SK-N-SH (cell line): ENCODE measurements around the gene TTC3.

Source experiments
- CHD2 ChIP-seq: fragments of 150-350 bp; IDR thresholded peaks from 2 replicates; pipeline ENCODE4 v1.6.1; 2018; ENCODE audit warnings: low read length; ENCODE audit not compliant: partially characterized antibody
- EZH2phosphoT487 ChIP-seq: fragments of 200-600 bp; sonication (generic); IDR thresholded peaks from 2 replicates; pipeline ENCODE4 v1.6.1; 2017; ENCODE audit warnings: low read depth, mixed run types, mild to moderate bottlenecking, antibody characterized with exemption, moderate library complexity, borderline replicate concordance
- FOXM1 ChIP-seq: IDR thresholded peaks from 2 replicates; pipeline ENCODE4 v1.4.0; 2012; ENCODE audit warnings: low read depth, mild to moderate bottlenecking
- GATA2 ChIP-seq: sonication (generic); formaldehyde crosslinking; IDR thresholded peaks from 2 replicates; pipeline ENCODE4 v1.5.0; 2020; ENCODE audit warnings: mild to moderate bottlenecking, missing genetic modification reagents
- JUND ChIP-seq: IDR thresholded peaks from 2 replicates; pipeline ENCODE4 v1.4.0; 2012
- NFIC ChIP-seq: IDR thresholded peaks from 2 replicates; pipeline ENCODE4 v1.4.0; 2012; ENCODE audit warnings: borderline replicate concordance
- RAD21 ChIP-seq: IDR thresholded peaks from 2 replicates; pipeline ENCODE4 v1.6.1; 2012; ENCODE audit warnings: mild to moderate bottlenecking, low read length
- RCOR1 ChIP-seq: fragments of 150-350 bp; IDR thresholded peaks from 2 replicates; pipeline ENCODE4 v1.6.1; 2017; ENCODE audit warnings: antibody characterized with exemption, low read length
- SIN3A ChIP-seq: IDR thresholded peaks from 2 replicates; pipeline ENCODE4 v1.6.1; 2012; ENCODE audit warnings: low read depth, mild to moderate bottlenecking, low read length, moderate library complexity, borderline replicate concordance
- TAF1 ChIP-seq: IDR thresholded peaks from 2 replicates; pipeline ENCODE4 v1.6.1; 2012; ENCODE audit warnings: low read depth, mild to moderate bottlenecking, low read length, moderate library complexity, borderline replicate concordance
- USF1 ChIP-seq: IDR thresholded peaks from 2 replicates; pipeline ENCODE4 v1.4.0; 2012; ENCODE audit warnings: low read depth, borderline replicate concordance
- YY1 ChIP-seq: IDR thresholded peaks from 2 replicates; pipeline ENCODE4 v1.4.0; 2012; ENCODE audit warnings: low read depth, mild to moderate bottlenecking
- TF ChIP-seq, protein P1 (sequence below): fragments of 200-600 bp; sonication (generic); IDR thresholded peaks from 2 replicates; pipeline ENCODE4 v1.6.1; 2017; ENCODE audit warnings: antibody characterized with exemption, mild to moderate bottlenecking, moderate library complexity
- TF ChIP-seq, protein P2 (sequence below): fragments of 150-350 bp; IDR thresholded peaks from 2 replicates; pipeline ENCODE4 v1.6.1; 2017; ENCODE audit warnings: antibody characterized with exemption, low read length, low read depth, borderline replicate concordance

GRCh38 chr21:37145635-37146111 is 72.6 kb downstream of the TTC3 start:
- no peak for TF ChIP-seq FOXM1
- TF ChIP-seq, protein P1, sequence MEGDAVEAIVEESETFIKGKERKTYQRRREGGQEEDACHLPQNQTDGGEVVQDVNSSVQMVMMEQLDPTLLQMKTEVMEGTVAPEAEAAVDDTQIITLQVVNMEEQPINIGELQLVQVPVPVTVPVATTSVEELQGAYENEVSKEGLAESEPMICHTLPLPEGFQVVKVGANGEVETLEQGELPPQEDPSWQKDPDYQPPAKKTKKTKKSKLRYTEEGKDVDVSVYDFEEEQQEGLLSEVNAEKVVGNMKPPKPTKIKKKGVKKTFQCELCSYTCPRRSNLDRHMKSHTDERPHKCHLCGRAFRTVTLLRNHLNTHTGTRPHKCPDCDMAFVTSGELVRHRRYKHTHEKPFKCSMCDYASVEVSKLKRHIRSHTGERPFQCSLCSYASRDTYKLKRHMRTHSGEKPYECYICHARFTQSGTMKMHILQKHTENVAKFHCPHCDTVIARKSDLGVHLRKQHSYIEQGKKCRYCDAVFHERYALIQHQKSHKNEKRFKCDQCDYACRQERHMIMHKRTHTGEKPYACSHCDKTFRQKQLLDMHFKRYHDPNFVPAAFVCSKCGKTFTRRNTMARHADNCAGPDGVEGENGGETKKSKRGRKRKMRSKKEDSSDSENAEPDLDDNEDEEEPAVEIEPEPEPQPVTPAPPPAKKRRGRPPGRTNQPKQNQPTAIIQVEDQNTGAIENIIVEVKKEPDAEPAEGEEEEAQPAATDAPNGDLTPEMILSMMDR = no peak
- TF ChIP-seq NFIC = no peak
- no peak for TF ChIP-seq EZH2phosphoT487
- TF ChIP-seq GATA2 (CRISPR knock-in tag) = no peak
- no peak for TF ChIP-seq USF1
- no peak for TF ChIP-seq RCOR1
- no peak for TF ChIP-seq RAD21
- TF ChIP-seq, protein P2, sequence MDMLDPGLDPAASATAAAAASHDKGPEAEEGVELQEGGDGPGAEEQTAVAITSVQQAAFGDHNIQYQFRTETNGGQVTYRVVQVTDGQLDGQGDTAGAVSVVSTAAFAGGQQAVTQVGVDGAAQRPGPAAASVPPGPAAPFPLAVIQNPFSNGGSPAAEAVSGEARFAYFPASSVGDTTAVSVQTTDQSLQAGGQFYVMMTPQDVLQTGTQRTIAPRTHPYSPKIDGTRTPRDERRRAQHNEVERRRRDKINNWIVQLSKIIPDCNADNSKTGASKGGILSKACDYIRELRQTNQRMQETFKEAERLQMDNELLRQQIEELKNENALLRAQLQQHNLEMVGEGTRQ = no peak
- no peak for TF ChIP-seq JUND
- no peak for TF ChIP-seq SIN3A
- no peak for TF ChIP-seq TAF1
- TF ChIP-seq YY1 = no peak
- TF ChIP-seq CHD2 = no peak
